ENCODE measurements around the gene SPINK14. TPM values are rescaled to one million over a fixed set of nuclear protein-coding genes. Genes with fewer than 3 reads are reported as not detected.

The SPINK14 gene

GRCh38 chr5:148209151-148209770, 40.9 kb downstream of the SPINK14 start:
- H3K4ac ChIP-seq (ENCODE audit: low read depth, low read length): no peak overlapping the region
- no peaks in the 10 kb centered on the region for H3K27me3 ChIP-seq (ENCODE audit: insufficient read depth, low read length, poor library complexity)
- H3K23ac ChIP-seq (ENCODE audit: low read length): no peak overlapping the region
- no peak overlapping the region for H2BK15ac ChIP-seq (replicated peaks; ENCODE audit: low read depth)
- DNase-seq: no peak
- H2BK5ac ChIP-seq (ENCODE audit: low read length): no peak overlapping the region
- no peaks in the 10 kb centered on the region for H3K79me2 ChIP-seq (ENCODE audit: control insufficient read depth, insufficient read depth, low read length)
- H3K79me1 ChIP-seq (ENCODE audit: low read length): no peaks in the 10 kb centered on the region
- no peak overlapping the region for H3K4me2 ChIP-seq (ENCODE audit: low read length)
- no peak overlapping the region for H3K9ac ChIP-seq (ENCODE audit: low read length)
- H4K5ac ChIP-seq (ENCODE audit: low read length): no peak overlapping the region
- H2BK120ac ChIP-seq (ENCODE audit: low read depth, low read length): no peak overlapping the region
- H2AK5ac ChIP-seq (ENCODE audit: low read length): no peak overlapping the region
- WGBS (ENCODE audit: extremely low coverage, insufficient coverage, low lambda C conversion rate): no CpG with 5 or more reads among the region's 3 CpGs
- no peaks in the 10 kb centered on the region for H3K4me1 ChIP-seq (ENCODE audit: control insufficient read depth, low read depth, low read length)
- H3K56ac ChIP-seq (ENCODE audit: low read length): no peak overlapping the region
- H3K27ac ChIP-seq (ENCODE audit: low read depth, low read length): no peak overlapping the region
- no peak overlapping the region for H3K18ac ChIP-seq (ENCODE audit: low read length)
- H4K8ac ChIP-seq (ENCODE audit: low read depth, low read length): no peak overlapping the region
- H3K4me3 ChIP-seq (ENCODE audit: low read length): no peak overlapping the region
- H3K36me3 ChIP-seq (ENCODE audit: control insufficient read depth, insufficient read depth, low read length): no peaks in the 10 kb centered on the region

GRCh38 chr5:148214665-148215185, 46.4 kb downstream of the SPINK14 start:
- H3K27ac ChIP-seq (ENCODE audit: low read depth, low read length): no peak overlapping the region
- H3K79me1 ChIP-seq (ENCODE audit: low read length): no peaks in the 10 kb centered on the region
- H4K5ac ChIP-seq (ENCODE audit: low read length): no peak overlapping the region
- H2BK5ac ChIP-seq (ENCODE audit: low read length): no peak overlapping the region
- no peak overlapping the region for H3K56ac ChIP-seq (ENCODE audit: low read length)
- H3K18ac ChIP-seq (ENCODE audit: low read length): no peak overlapping the region
- H2BK15ac ChIP-seq (replicated peaks; ENCODE audit: low read depth): no peak overlapping the region
- WGBS (ENCODE audit: extremely low coverage, insufficient coverage, low lambda C conversion rate): no CpG with 5 or more reads among the region's 1 CpG
- H2AK5ac ChIP-seq (ENCODE audit: low read length): no peak overlapping the region
- no peaks in the 10 kb centered on the region for H3K27me3 ChIP-seq (ENCODE audit: insufficient read depth, low read length, poor library complexity)
- DNase-seq: no peak
- H3K79me2 ChIP-seq (ENCODE audit: control insufficient read depth, insufficient read depth, low read length): no peaks in the 10 kb centered on the region
- H3K4me3 ChIP-seq (ENCODE audit: low read length): no peak overlapping the region
- no peak overlapping the region for H3K23ac ChIP-seq (ENCODE audit: low read length)
- H3K4me1 ChIP-seq (ENCODE audit: control insufficient read depth, low read depth, low read length): no peaks in the 10 kb centered on the region
- no peak overlapping the region for H2BK120ac ChIP-seq (ENCODE audit: low read depth, low read length)
- no peaks in the 10 kb centered on the region for H3K36me3 ChIP-seq (ENCODE audit: control insufficient read depth, insufficient read depth, low read length)
- H3K9ac ChIP-seq (ENCODE audit: low read length): no peak overlapping the region
- no peak overlapping the region for H3K4me2 ChIP-seq (ENCODE audit: low read length)
- no peak overlapping the region for H3K4ac ChIP-seq (ENCODE audit: low read depth, low read length)
- H4K8ac ChIP-seq (ENCODE audit: low read depth, low read length): no peak overlapping the region

GRCh38 chr5:148221508-148221907, 53.2 kb downstream of the SPINK14 start:
- no CpG with 5 or more reads among the region's 6 CpGs for WGBS (ENCODE audit: extremely low coverage, insufficient coverage, low lambda C conversion rate)
- Histone ChIP-seq H2BK5ac (ENCODE audit: low read length) (no peak overlapping the region), H3K79me2 (ENCODE audit: control insufficient read depth, insufficient read depth, low read length) (no peaks in the 10 kb centered on the region)

DNA sequence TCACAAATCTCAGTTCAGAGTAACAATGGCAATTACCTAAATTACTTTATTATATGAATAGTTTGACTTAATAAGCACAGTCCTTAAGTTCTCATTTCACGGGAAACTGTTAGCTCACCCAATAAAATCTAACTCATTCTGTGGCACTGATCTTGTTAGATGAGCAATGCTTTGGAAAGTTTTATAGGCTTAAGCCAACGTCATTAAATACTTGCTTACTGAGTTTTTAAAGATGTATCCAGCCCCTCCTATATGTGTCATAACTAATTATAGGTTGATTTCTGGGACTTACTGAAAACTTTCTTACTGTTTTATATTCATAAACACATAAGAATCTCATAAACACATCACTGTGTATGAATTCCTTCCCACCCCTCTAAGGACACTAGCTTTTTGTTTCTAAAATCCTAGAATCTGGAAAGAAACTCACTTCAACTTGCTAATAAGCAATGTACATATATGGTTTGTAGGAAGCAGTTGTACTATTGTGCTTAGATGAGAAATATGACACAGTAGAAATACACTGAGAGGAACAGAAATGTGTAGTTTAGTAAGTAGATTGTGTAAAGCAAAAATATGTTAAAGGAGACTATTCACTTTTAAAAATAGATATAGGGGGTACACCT, 55.9 kb downstream of the SPINK14 start:
- DNase-seq: no peak
- H3K18ac ChIP-seq (ENCODE audit: low read length): no peak overlapping the region
- H3K4ac ChIP-seq (ENCODE audit: low read depth, low read length): no peak overlapping the region
- no peak overlapping the region for H3K27ac ChIP-seq (ENCODE audit: low read depth, low read length)
- no peak overlapping the region for H4K8ac ChIP-seq (ENCODE audit: low read depth, low read length)
- H3K4me2 ChIP-seq (ENCODE audit: low read length): no peak overlapping the region
- no peaks in the 10 kb centered on the region for H3K27me3 ChIP-seq (ENCODE audit: insufficient read depth, low read length, poor library complexity)
- H3K9ac ChIP-seq (ENCODE audit: low read length): no peak overlapping the region
- H2BK5ac ChIP-seq (ENCODE audit: low read length): no peak overlapping the region
- no peak overlapping the region for H3K4me3 ChIP-seq (ENCODE audit: low read length)
- H3K23ac ChIP-seq (ENCODE audit: low read length): no peak overlapping the region
- no CpG with 5 or more reads among the region's 2 CpGs for WGBS (ENCODE audit: extremely low coverage, insufficient coverage, low lambda C conversion rate)
- no peaks in the 10 kb centered on the region for H3K79me2 ChIP-seq (ENCODE audit: control insufficient read depth, insufficient read depth, low read length)
- no peak overlapping the region for H3K56ac ChIP-seq (ENCODE audit: low read length)
- H3K4me1 ChIP-seq (ENCODE audit: control insufficient read depth, low read depth, low read length): no peaks in the 10 kb centered on the region
- no peak overlapping the region for H2BK120ac ChIP-seq (ENCODE audit: low read depth, low read length)
- no peak overlapping the region for H2BK15ac ChIP-seq (replicated peaks; ENCODE audit: low read depth)
- no peak overlapping the region for H4K5ac ChIP-seq (ENCODE audit: low read length)
- no peaks in the 10 kb centered on the region for H3K79me1 ChIP-seq (ENCODE audit: low read length)
- H2AK5ac ChIP-seq (ENCODE audit: low read length): no peak overlapping the region
- no peaks in the 10 kb centered on the region for H3K36me3 ChIP-seq (ENCODE audit: control insufficient read depth, insufficient read depth, low read length)

More at GRCh38 chr5:148221508-148221907, 53.2 kb downstream of the SPINK14 start:
- no peaks in the 10 kb centered on the region for H3K27me3 ChIP-seq (ENCODE audit: insufficient read depth, low read length, poor library complexity)
- no peak overlapping the region for H2BK15ac ChIP-seq (replicated peaks; ENCODE audit: low read depth)
- DNase-seq: no peak
- H3K4me3 ChIP-seq (ENCODE audit: low read length): no peak overlapping the region
- H2BK120ac ChIP-seq (ENCODE audit: low read depth, low read length): no peak overlapping the region
- no peak overlapping the region for H2AK5ac ChIP-seq (ENCODE audit: low read length)
- H3K27ac ChIP-seq (ENCODE audit: low read depth, low read length): no peak overlapping the region
- H3K18ac ChIP-seq (ENCODE audit: low read length): no peak overlapping the region
- no peaks in the 10 kb centered on the region for H3K79me1 ChIP-seq (ENCODE audit: low read length)
- H3K36me3 ChIP-seq (ENCODE audit: control insufficient read depth, insufficient read depth, low read length): no peaks in the 10 kb centered on the region
- H4K5ac ChIP-seq (ENCODE audit: low read length): no peak overlapping the region
- no peak overlapping the region for H3K4ac ChIP-seq (ENCODE audit: low read depth, low read length)
- H3K56ac ChIP-seq (ENCODE audit: low read length): no peak overlapping the region
- no peaks in the 10 kb centered on the region for H3K4me1 ChIP-seq (ENCODE audit: control insufficient read depth, low read depth, low read length)
- H3K23ac ChIP-seq (ENCODE audit: low read length): no peak overlapping the region
- H3K9ac ChIP-seq (ENCODE audit: low read length): no peak overlapping the region
- H3K4me2 ChIP-seq (ENCODE audit: low read length): no peak overlapping the region
- H4K8ac ChIP-seq (ENCODE audit: low read depth, low read length): no peak overlapping the region

Small RNA genes within 50 kb of the gene (small RNA-seq; reads per million reads assigned to genes)
- not detected for gene HMGN1P16 (ENCODE audit: insufficient read depth)

Measured in mesendoderm (in vitro differentiated cells).